Measurements from ENCODE around the gene TTBK2.

Gene TTBK2

GRCh38 chr15:42716125-42716524 lies 204.5 kb downstream of the TTBK2 start:
- DNase-seq, result no peak
- Histone ChIP-seq H3K4ac (ENCODE audit: low read depth, low read length) (no peak overlapping the region), H3K27ac (ENCODE audit: low read depth, low read length) (no peak overlapping the region), H3K9me3 (ENCODE audit: insufficient read depth, low read depth, low read length) (peaks cover 2% of the 10 kb centered on the region), H4K12ac (ENCODE audit: low read depth, low read length) (no peak overlapping the region), H3K79me2 (ENCODE audit: control insufficient read depth, insufficient read depth, low read length, poor library complexity) (no peaks in the 10 kb centered on the region), H4K91ac (ENCODE audit: low read depth, low read length) (no peak overlapping the region), H2BK120ac (ENCODE audit: insufficient read depth, low read length, poor library complexity) (no peak overlapping the region), H3K4me2 (ENCODE audit: low read length) (no peak overlapping the region), H3K4me1 (ENCODE audit: control insufficient read depth in 1 of 2, insufficient read depth in 2 of 2, low read length in 2 of 2) (no peaks in the 10 kb centered on the region), H3K14ac (ENCODE audit: low read length) (no peak overlapping the region), H3K4me3 (ENCODE audit: low read depth, low read length) (no peak overlapping the region), H3K9ac (ENCODE audit: low read length) (no peak overlapping the region), H2AK5ac (ENCODE audit: low read length) (no peak overlapping the region), H4K8ac (ENCODE audit: low read depth, low read length) (no peak overlapping the region), H2AFZ (ENCODE audit: insufficient read depth, low read length, poor library complexity) (no peak overlapping the region), H3K36me3 (ENCODE audit: control insufficient read depth in 1 of 2, insufficient read depth in 2 of 2, low read length in 2 of 2) (peaks cover 0 to 5% of the 10 kb centered on the region in 2 experiments), H2BK5ac (ENCODE audit: low read depth, low read length, poor library complexity) (no peak overlapping the region), H3K23ac (ENCODE audit: low read length) (no peak overlapping the region), H3K18ac (ENCODE audit: low read length) (no peak overlapping the region), H3K27me3 (ENCODE audit: insufficient read depth, low read length) (no peaks in the 10 kb centered on the region), H3K79me1 (ENCODE audit: low read length) (no peaks in the 10 kb centered on the region), H2BK12ac (ENCODE audit: low read length) (no peak overlapping the region)
- 100% methylated on average over 1 of the region's 5 CpGs for whole genome bisulfite sequencing (ENCODE audit: extremely low coverage, insufficient coverage, insufficient read length)

GRCh38 chr15:42712584-42712983 lies 208.0 kb downstream of the TTBK2 start:
- Histone ChIP-seq H3K18ac (ENCODE audit: low read length) (no peak overlapping the region), H3K36me3 (ENCODE audit: control insufficient read depth in 1 of 2, insufficient read depth in 2 of 2, low read length in 2 of 2) (no peaks in the 10 kb centered on the region), H2AK5ac (ENCODE audit: low read length) (no peak overlapping the region), H2BK12ac (ENCODE audit: low read length) (no peak overlapping the region), H2BK5ac (ENCODE audit: low read depth, low read length, poor library complexity) (no peak overlapping the region), H3K4me2 (ENCODE audit: low read length) (no peak overlapping the region), H3K23ac (ENCODE audit: low read length) (no peak overlapping the region), H2BK120ac (ENCODE audit: insufficient read depth, low read length, poor library complexity) (no peak overlapping the region), H4K91ac (ENCODE audit: low read depth, low read length) (no peak overlapping the region), H3K4me1 (ENCODE audit: control insufficient read depth in 1 of 2, insufficient read depth in 2 of 2, low read length in 2 of 2) (no peaks in the 10 kb centered on the region), H3K4me3 (ENCODE audit: low read depth, low read length) (no peak overlapping the region), H3K79me1 (ENCODE audit: low read length) (no peaks in the 10 kb centered on the region), H4K8ac (ENCODE audit: low read depth, low read length) (no peak overlapping the region), H4K12ac (ENCODE audit: low read depth, low read length) (no peak overlapping the region), H3K9ac (ENCODE audit: low read length) (no peak overlapping the region), H3K27me3 (ENCODE audit: insufficient read depth, low read length) (no peaks in the 10 kb centered on the region), H2AFZ (ENCODE audit: insufficient read depth, low read length, poor library complexity) (no peak overlapping the region), H3K79me2 (ENCODE audit: control insufficient read depth, insufficient read depth, low read length, poor library complexity) (no peaks in the 10 kb centered on the region), H3K9me3 (ENCODE audit: insufficient read depth, low read depth, low read length) (peaks cover 2% of the 10 kb centered on the region), H3K27ac (ENCODE audit: low read depth, low read length) (no peak overlapping the region), H3K4ac (ENCODE audit: low read depth, low read length) (no peak overlapping the region), H3K14ac (ENCODE audit: low read length) (no peak overlapping the region)
- no CpG with 5 or more reads among the region's 4 CpGs for WGBS (ENCODE audit: extremely low coverage, insufficient coverage, insufficient read length)
- DNase-seq, result no peak

- no peak for DNase-seq
- Histone ChIP-seq H3K27me3 (ENCODE audit: insufficient read depth, low read length) (no peaks in the 10 kb centered on the region), H4K91ac (ENCODE audit: low read depth, low read length) (no peak overlapping the region), H3K9ac (ENCODE audit: low read length) (no peak overlapping the region), H4K8ac (ENCODE audit: low read depth, low read length) (no peak overlapping the region), H3K79me2 (ENCODE audit: control insufficient read depth, insufficient read depth, low read length, poor library complexity) (no peaks in the 10 kb centered on the region), H3K4me1 (ENCODE audit: control insufficient read depth in 1 of 2, insufficient read depth in 2 of 2, low read length in 2 of 2) (no peaks in the 10 kb centered on the region), H2AFZ (ENCODE audit: insufficient read depth, low read length, poor library complexity) (no peak overlapping the region), H3K23ac (ENCODE audit: low read length) (no peak overlapping the region), H3K36me3 (ENCODE audit: control insufficient read depth in 1 of 2, insufficient read depth in 2 of 2, low read length in 2 of 2) (no peaks in the 10 kb centered on the region), H3K4me2 (ENCODE audit: low read length) (no peak overlapping the region), H2BK5ac (ENCODE audit: low read depth, low read length, poor library complexity) (no peak overlapping the region), H3K14ac (ENCODE audit: low read length) (no peak overlapping the region), H2BK12ac (ENCODE audit: low read length) (no peak overlapping the region), H3K27ac (ENCODE audit: low read depth, low read length) (no peak overlapping the region), H4K12ac (ENCODE audit: low read depth, low read length) (no peak overlapping the region), H3K4me3 (ENCODE audit: low read depth, low read length) (no peak overlapping the region), H2AK5ac (ENCODE audit: low read length) (no peak overlapping the region), H3K18ac (ENCODE audit: low read length) (no peak overlapping the region), H2BK120ac (ENCODE audit: insufficient read depth, low read length, poor library complexity) (no peak overlapping the region), H3K9me3 (ENCODE audit: insufficient read depth, low read depth, low read length) (peaks cover 2% of the 10 kb centered on the region), H3K4ac (ENCODE audit: low read depth, low read length) (no peak overlapping the region), H3K79me1 (ENCODE audit: low read length) (no peaks in the 10 kb centered on the region)
- no CpG with 5 or more reads among the region's 3 CpGs for WGBS (ENCODE audit: extremely low coverage, insufficient coverage, insufficient read length)
Measured at GRCh38 chr15:42711746-42712145, 208.8 kb downstream of the TTBK2 start.

GRCh38 chr15:42710662-42711061 lies 209.9 kb downstream of the TTBK2 start:
- no peak overlapping the region for H2AFZ ChIP-seq (ENCODE audit: insufficient read depth, low read length, poor library complexity)
- no peak overlapping the region for H3K4me2 ChIP-seq (ENCODE audit: low read length)
- no peaks in the 10 kb centered on the region for H3K27me3 ChIP-seq (ENCODE audit: insufficient read depth, low read length)
- no peaks in the 10 kb centered on the region for H3K4me1 ChIP-seq (ENCODE audit: control insufficient read depth in 1 of 2, insufficient read depth in 2 of 2, low read length in 2 of 2)
- H3K4me3 ChIP-seq (ENCODE audit: low read depth, low read length), result no peak overlapping the region
- H3K27ac ChIP-seq (ENCODE audit: low read depth, low read length), result no peak overlapping the region
- no peak overlapping the region for H4K91ac ChIP-seq (ENCODE audit: low read depth, low read length)
- WGBS (ENCODE audit: extremely low coverage, insufficient coverage, insufficient read length), result no CpG with 5 or more reads among the region's 2 CpGs
- H4K8ac ChIP-seq (ENCODE audit: low read depth, low read length), result no peak overlapping the region
- H3K9ac ChIP-seq (ENCODE audit: low read length), result no peak overlapping the region
- no peak overlapping the region for H3K14ac ChIP-seq (ENCODE audit: low read length)
- H2BK5ac ChIP-seq (ENCODE audit: low read depth, low read length, poor library complexity), result no peak overlapping the region
- H3K18ac ChIP-seq (ENCODE audit: low read length), result no peak overlapping the region
- no peaks in the 10 kb centered on the region for H3K9me3 ChIP-seq (ENCODE audit: insufficient read depth, low read depth, low read length)
- no peak overlapping the region for H3K4ac ChIP-seq (ENCODE audit: low read depth, low read length)
- no peaks in the 10 kb centered on the region for H3K79me2 ChIP-seq (ENCODE audit: control insufficient read depth, insufficient read depth, low read length, poor library complexity)
- no peak overlapping the region for H2BK12ac ChIP-seq (ENCODE audit: low read length)
- no peak overlapping the region for H2BK120ac ChIP-seq (ENCODE audit: insufficient read depth, low read length, poor library complexity)
- peak in 1 of 2 donors; percentile 7 for DNase-seq
- H3K36me3 ChIP-seq (ENCODE audit: control insufficient read depth in 1 of 2, insufficient read depth in 2 of 2, low read length in 2 of 2), result no peaks in the 10 kb centered on the region
- H2AK5ac ChIP-seq (ENCODE audit: low read length), result no peak overlapping the region
- H4K12ac ChIP-seq (ENCODE audit: low read depth, low read length), result no peak overlapping the region
- H3K23ac ChIP-seq (ENCODE audit: low read length), result no peak overlapping the region
- no peaks in the 10 kb centered on the region for H3K79me1 ChIP-seq (ENCODE audit: low read length)
